Measurements from ENCODE around the gene MTARC2. TPM values are rescaled to one million over a fixed set of nuclear protein-coding genes. Genes with fewer than 3 reads are reported as not detected.

Gene MTARC2
- total and polyA plus RNA-seq, 4 donors, result 10.8 to 26.4 (median 21.2) TPM

DNA sequence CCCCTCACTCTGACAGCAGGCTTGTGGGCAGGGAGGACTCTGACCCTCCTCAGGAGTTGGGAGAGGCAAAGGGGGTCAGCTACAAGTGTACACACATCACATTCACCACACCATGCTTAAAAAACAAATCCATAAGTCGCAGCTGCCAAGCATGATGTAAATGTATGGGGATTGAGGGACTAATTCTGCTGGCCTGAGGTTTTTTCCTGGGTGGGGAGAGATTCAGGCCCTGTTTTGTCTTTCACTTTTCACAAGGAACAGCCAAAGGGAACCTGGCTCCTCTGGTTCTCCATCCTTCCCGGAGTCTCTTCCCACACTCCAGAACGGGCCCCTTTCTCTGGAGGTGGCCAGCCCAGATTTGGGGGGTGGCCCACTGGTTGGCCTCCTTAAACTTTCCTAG lies 1.3 kb upstream of the MTARC2 start:
- Histone ChIP-seq H3K4me1 (ENCODE audit: control insufficient read depth, insufficient read depth, low read length) (peaks cover 15% of the 10 kb centered on the region), H3K27ac (ENCODE audit: low read depth, low read length) (no peak overlapping the region), H3K36me3 (ENCODE audit: control insufficient read depth, insufficient read depth, low read length) (no peaks in the 10 kb centered on the region), H3K4me3 (ENCODE audit: low read depth, low read length) (no peak overlapping the region), H3K27me3 (ENCODE audit: control insufficient read depth, insufficient read depth, low read length) (no peaks in the 10 kb centered on the region), H3K9me3 (ENCODE audit: control insufficient read depth, insufficient read depth, low read length) (no peaks in the 10 kb centered on the region)
- no peak for DNase-seq (ENCODE audit: low read depth in 4 of 6, low spot score in 6 of 6)
- 100% methylated on average over 1 of the region's 3 CpGs for WGBS (ENCODE audit: insufficient coverage)

- H3K4me1 ChIP-seq (ENCODE audit: control insufficient read depth, insufficient read depth, low read length), result peaks cover 15% of the 10 kb centered on the region
- H3K27ac ChIP-seq (ENCODE audit: low read depth, low read length), result peak overlapping the region; percentile 86
- DNase-seq (ENCODE audit: low read depth in 4 of 6, low spot score in 6 of 6), result peak in 1 of 6 donors; percentile 36
- no peaks in the 10 kb centered on the region for H3K36me3 ChIP-seq (ENCODE audit: control insufficient read depth, insufficient read depth, low read length)
- H3K4me3 ChIP-seq (ENCODE audit: low read depth, low read length), result peak overlapping the region; percentile 71
- WGBS (ENCODE audit: insufficient coverage), result 5% methylated on average over 12 of the region's 18 CpGs
- H3K27me3 ChIP-seq (ENCODE audit: control insufficient read depth, insufficient read depth, low read length), result no peaks in the 10 kb centered on the region
- H3K9me3 ChIP-seq (ENCODE audit: control insufficient read depth, insufficient read depth, low read length), result no peaks in the 10 kb centered on the region
Measured at GRCh38 chr1:220747437-220748088, 559 bp upstream of the MTARC2 start.

DNA sequence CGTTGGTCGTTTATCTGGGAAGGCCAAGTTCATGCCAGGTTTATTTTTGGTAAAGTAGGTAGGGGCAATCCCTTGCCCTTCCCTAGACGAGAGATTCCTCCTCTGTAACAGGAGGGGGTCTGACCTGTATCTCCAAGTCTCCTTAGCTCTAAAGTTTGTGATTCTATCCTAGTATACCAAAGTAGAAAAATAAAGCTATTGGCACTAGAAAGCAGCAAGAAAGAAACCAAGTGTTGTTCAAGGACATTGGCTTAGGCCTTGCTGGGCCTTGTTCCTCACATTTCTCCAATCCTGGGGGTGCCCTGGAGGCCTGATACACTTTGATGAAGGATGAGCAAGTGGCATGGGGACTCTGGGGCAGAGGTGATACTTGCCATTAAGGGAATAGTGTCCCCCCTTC lies 814 bp downstream of the MTARC2 start:
- Histone ChIP-seq H3K27me3 (ENCODE audit: control insufficient read depth, insufficient read depth, low read length) (no peaks in the 10 kb centered on the region), H3K4me1 (ENCODE audit: control insufficient read depth, insufficient read depth, low read length) (peaks cover 15% of the 10 kb centered on the region), H3K36me3 (ENCODE audit: control insufficient read depth, insufficient read depth, low read length) (no peaks in the 10 kb centered on the region), H3K9me3 (ENCODE audit: control insufficient read depth, insufficient read depth, low read length) (no peaks in the 10 kb centered on the region), H3K4me3 (ENCODE audit: low read depth, low read length) (peak overlapping the region; percentile 71), H3K27ac (ENCODE audit: low read depth, low read length) (no peak overlapping the region)
- no CpG with 5 or more reads among the region's 3 CpGs for WGBS (ENCODE audit: insufficient coverage)
- DNase-seq (ENCODE audit: low read depth in 4 of 6, low spot score in 6 of 6), result peak in 2 of 6 donors; percentile 5 to 23

DNA sequence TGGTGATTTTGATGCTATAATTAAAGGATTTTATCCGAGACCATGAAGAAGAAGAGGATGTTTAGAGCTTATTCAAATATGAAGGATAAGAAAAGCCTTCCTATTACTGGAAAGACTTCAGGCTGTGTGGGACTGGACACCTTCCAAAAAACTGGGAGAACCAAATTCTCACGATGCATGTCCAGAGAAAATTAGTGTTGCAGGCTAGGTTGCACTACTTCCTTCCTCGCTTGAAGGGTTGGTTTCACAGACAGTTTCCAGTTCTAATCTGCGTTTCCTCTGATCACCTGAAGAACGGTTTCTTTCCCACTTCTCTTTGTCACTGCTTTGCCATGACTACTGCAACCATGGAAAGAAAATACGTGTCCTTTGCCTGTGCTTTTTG lies 2.0 kb downstream of the MTARC2 start:
- H3K4me1 ChIP-seq (ENCODE audit: control insufficient read depth, insufficient read depth, low read length), result peaks cover 15% of the 10 kb centered on the region
- no peaks in the 10 kb centered on the region for H3K36me3 ChIP-seq (ENCODE audit: control insufficient read depth, insufficient read depth, low read length)
- 63% methylated on average over 4 of the region's 6 CpGs for WGBS (ENCODE audit: insufficient coverage)
- no peaks in the 10 kb centered on the region for H3K27me3 ChIP-seq (ENCODE audit: control insufficient read depth, insufficient read depth, low read length)
- H3K27ac ChIP-seq (ENCODE audit: low read depth, low read length), result no peak overlapping the region
- no peaks in the 10 kb centered on the region for H3K9me3 ChIP-seq (ENCODE audit: control insufficient read depth, insufficient read depth, low read length)
- H3K4me3 ChIP-seq (ENCODE audit: low read depth, low read length), result no peak overlapping the region
- DNase-seq (ENCODE audit: low read depth in 4 of 6, low spot score in 6 of 6), result peak in 2 of 6 donors; percentile 9 to 49

- no peak for DNase-seq (ENCODE audit: low read depth in 4 of 6, low spot score in 6 of 6)
- Histone ChIP-seq H3K9me3 (ENCODE audit: control insufficient read depth, insufficient read depth, low read length) (no peaks in the 10 kb centered on the region), H3K27ac (ENCODE audit: low read depth, low read length) (no peak overlapping the region), H3K4me3 (ENCODE audit: low read depth, low read length) (no peak overlapping the region), H3K4me1 (ENCODE audit: control insufficient read depth, insufficient read depth, low read length) (peaks cover 15% of the 10 kb centered on the region), H3K36me3 (ENCODE audit: control insufficient read depth, insufficient read depth, low read length) (no peaks in the 10 kb centered on the region), H3K27me3 (ENCODE audit: control insufficient read depth, insufficient read depth, low read length) (no peaks in the 10 kb centered on the region)
- 54% methylated on average over 2 of the region's 2 CpGs for WGBS (ENCODE audit: insufficient coverage)
Measured at GRCh38 chr1:220751111-220751510, 3.0 kb downstream of the MTARC2 start.

- DNase-seq (ENCODE audit: low read depth in 4 of 6, low spot score in 6 of 6), result no peak
- Histone ChIP-seq H3K27ac (ENCODE audit: low read depth, low read length) (no peak overlapping the region), H3K27me3 (ENCODE audit: control insufficient read depth, insufficient read depth, low read length) (no peaks in the 10 kb centered on the region), H3K36me3 (ENCODE audit: control insufficient read depth, insufficient read depth, low read length) (no peaks in the 10 kb centered on the region), H3K9me3 (ENCODE audit: control insufficient read depth, insufficient read depth, low read length) (no peaks in the 10 kb centered on the region), H3K4me1 (ENCODE audit: control insufficient read depth, insufficient read depth, low read length) (peaks cover 4% of the 10 kb centered on the region), H3K4me3 (ENCODE audit: low read depth, low read length) (no peak overlapping the region)
- WGBS (ENCODE audit: insufficient coverage), result 80% methylated on average over 6 of the region's 6 CpGs
Measured at GRCh38 chr1:220754212-220754917, 6.2 kb downstream of the MTARC2 start.

DNA sequence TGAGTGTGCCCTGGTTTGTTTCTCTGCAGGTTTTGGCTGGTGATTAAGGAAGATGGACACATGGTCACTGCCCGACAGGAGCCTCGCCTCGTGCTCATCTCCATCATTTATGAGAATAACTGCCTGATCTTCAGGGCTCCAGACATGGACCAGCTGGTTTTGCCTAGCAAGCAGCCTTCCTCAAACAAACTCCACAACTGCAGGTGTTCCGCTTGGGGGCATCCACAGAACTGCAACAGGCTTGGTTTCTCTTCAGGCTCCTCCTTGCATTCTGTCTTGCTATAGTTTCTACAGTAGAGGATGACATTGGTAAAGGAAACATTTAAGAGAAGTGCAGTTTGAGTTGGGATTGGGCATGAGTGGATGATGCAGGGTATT lies 6.8 kb downstream of the MTARC2 start:
- no peaks in the 10 kb centered on the region for H3K9me3 ChIP-seq (ENCODE audit: control insufficient read depth, insufficient read depth, low read length)
- no peak overlapping the region for H3K27ac ChIP-seq (ENCODE audit: low read depth, low read length)
- peaks cover 4% of the 10 kb centered on the region for H3K4me1 ChIP-seq (ENCODE audit: control insufficient read depth, insufficient read depth, low read length)
- no peak overlapping the region for H3K4me3 ChIP-seq (ENCODE audit: low read depth, low read length)
- 88% methylated on average over 1 of the region's 4 CpGs for WGBS (ENCODE audit: insufficient coverage)
- no peaks in the 10 kb centered on the region for H3K27me3 ChIP-seq (ENCODE audit: control insufficient read depth, insufficient read depth, low read length)
- no peaks in the 10 kb centered on the region for H3K36me3 ChIP-seq (ENCODE audit: control insufficient read depth, insufficient read depth, low read length)
- no peak for DNase-seq (ENCODE audit: low read depth in 4 of 6, low spot score in 6 of 6)

- no peak overlapping the region for H3K4me3 ChIP-seq (ENCODE audit: low read depth, low read length)
- peaks cover 4% of the 10 kb centered on the region for H3K4me1 ChIP-seq (ENCODE audit: control insufficient read depth, insufficient read depth, low read length)
- H3K36me3 ChIP-seq (ENCODE audit: control insufficient read depth, insufficient read depth, low read length), result no peaks in the 10 kb centered on the region
- H3K27me3 ChIP-seq (ENCODE audit: control insufficient read depth, insufficient read depth, low read length), result no peaks in the 10 kb centered on the region
- 97% methylated on average over 6 of the region's 6 CpGs for WGBS (ENCODE audit: insufficient coverage)
- H3K9me3 ChIP-seq (ENCODE audit: control insufficient read depth, insufficient read depth, low read length), result no peaks in the 10 kb centered on the region
- DNase-seq (ENCODE audit: low read depth in 4 of 6, low spot score in 6 of 6), result no peak
- no peak overlapping the region for H3K27ac ChIP-seq (ENCODE audit: low read depth, low read length)
Measured at GRCh38 chr1:220755309-220755708, 7.2 kb downstream of the MTARC2 start.

DNA sequence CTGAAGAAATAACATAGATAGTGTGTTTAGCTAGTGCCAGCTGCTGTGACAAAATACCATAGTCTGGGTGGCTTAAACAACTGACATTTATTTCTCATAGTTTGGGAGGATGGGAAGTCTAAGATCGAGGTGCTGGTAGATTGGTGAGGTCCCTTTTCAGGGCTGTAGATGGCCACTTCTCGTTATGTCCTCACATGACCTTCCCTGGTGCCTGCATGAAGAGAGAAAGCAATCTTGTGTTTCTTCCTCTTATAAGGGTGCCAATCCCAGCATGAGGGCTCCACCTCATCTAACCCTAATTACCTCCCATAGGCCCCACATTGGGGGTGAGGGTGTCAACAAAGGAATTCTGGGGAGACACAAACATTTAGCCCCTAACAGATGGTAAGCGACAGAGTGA lies 9.3 kb downstream of the MTARC2 start:
- no peak for DNase-seq (ENCODE audit: low read depth in 4 of 6, low spot score in 6 of 6)

DNA sequence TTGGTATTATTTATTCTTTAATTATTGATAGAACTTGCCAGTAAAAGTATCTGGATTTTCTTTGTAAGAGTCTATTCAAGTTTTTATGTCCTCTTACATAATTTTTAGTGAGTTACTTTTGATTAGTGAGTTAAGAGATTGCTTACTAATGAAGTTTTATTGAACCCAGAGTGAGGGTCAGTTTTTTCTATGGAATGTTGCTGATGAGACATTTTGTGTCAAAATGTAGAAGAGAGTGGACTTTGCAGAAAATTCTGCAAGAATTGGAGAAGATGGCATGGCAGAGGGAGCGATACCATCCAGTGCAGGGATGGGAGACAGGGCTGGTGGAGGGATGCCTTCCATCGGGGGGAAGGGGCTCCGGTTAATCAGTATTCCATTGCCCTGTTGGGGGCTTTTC lies 11.0 kb downstream of the MTARC2 start:
- Histone ChIP-seq H3K4me1 (ENCODE audit: control insufficient read depth, insufficient read depth, low read length) (no peaks in the 10 kb centered on the region), H3K27ac (ENCODE audit: low read depth, low read length) (no peak overlapping the region), H3K27me3 (ENCODE audit: control insufficient read depth, insufficient read depth, low read length) (no peaks in the 10 kb centered on the region), H3K36me3 (ENCODE audit: control insufficient read depth, insufficient read depth, low read length) (peaks cover 8% of the 10 kb centered on the region), H3K4me3 (ENCODE audit: low read depth, low read length) (no peak overlapping the region), H3K9me3 (ENCODE audit: control insufficient read depth, insufficient read depth, low read length) (no peaks in the 10 kb centered on the region)
- 84% methylated on average over 3 of the region's 3 CpGs for WGBS (ENCODE audit: insufficient coverage)
- no peak for DNase-seq (ENCODE audit: low read depth in 4 of 6, low spot score in 6 of 6)

More for the DNA sequence above, 9.3 kb downstream of the MTARC2 start:
- H3K36me3 ChIP-seq (ENCODE audit: control insufficient read depth, insufficient read depth, low read length), result peaks cover 2% of the 10 kb centered on the region
- H3K27me3 ChIP-seq (ENCODE audit: control insufficient read depth, insufficient read depth, low read length), result no peaks in the 10 kb centered on the region
- H3K9me3 ChIP-seq (ENCODE audit: control insufficient read depth, insufficient read depth, low read length), result no peaks in the 10 kb centered on the region
- WGBS (ENCODE audit: insufficient coverage), result no CpG with 5 or more reads among the region's 3 CpGs
- H3K4me3 ChIP-seq (ENCODE audit: low read depth, low read length), result no peak overlapping the region
- no peak overlapping the region for H3K27ac ChIP-seq (ENCODE audit: low read depth, low read length)
- H3K4me1 ChIP-seq (ENCODE audit: control insufficient read depth, insufficient read depth, low read length), result no peaks in the 10 kb centered on the region

Measured in spinal cord (tissue), 10 donors.